GM21576 (cell line): ENCODE data around the gene TVP23A.

Experiments
- ATAC-seq: cut with Tn5 transposase; IDR thresholded peaks from one replicate; pipeline ENCODE4 v1.9.1; 2021; ENCODE audit warnings: mild to moderate bottlenecking, moderate library complexity; ENCODE audit not compliant: unreplicated experiment

Gene TVP23A

DNA sequence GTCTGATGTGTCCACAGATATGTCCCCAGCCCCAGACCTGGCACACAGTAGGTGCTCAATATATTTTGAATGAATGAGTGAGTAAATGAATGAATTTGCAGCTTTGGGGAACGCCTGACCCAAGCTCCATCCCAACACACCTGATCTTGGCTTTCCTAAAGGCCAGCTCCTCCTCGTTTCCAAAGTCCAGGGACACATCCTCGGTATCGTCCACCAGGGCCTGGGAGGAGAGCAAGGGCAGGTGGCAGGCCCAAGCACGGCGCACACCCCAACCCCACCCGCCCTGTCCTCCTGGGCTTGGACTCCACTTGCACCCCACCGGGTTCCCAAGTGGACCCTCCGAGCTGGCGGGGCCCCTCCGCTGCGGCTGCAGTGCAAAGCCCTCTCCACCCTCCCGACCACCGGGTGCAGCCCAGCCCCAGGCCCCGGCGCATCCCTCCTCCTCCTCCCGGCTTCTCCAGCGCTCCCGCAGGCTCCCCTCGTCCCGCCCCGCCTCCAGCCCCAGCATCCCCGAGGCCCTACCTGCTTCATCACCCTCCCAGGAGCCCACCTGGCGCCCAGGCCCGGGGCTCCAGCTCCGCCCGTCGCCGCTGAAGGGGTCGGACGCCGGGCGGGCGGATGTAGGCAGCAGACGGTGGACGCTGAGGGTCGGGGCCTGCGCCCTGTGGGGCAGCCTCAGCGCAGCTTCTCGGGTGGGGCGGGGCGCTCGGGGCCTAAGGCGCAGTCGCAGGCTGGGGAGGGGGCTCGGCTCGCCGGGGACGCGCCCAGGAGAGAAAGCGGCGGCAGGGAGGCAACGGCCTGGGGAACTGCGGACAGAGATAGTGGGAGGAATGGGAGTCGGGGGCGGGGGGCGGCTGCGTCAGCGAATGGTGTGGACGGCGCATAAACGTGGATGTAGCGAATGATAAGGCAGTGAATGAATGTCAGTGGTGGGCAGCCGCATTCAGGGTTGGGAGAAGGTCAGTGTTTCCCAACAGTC is at the start of gene TVP23A:
Gene TVP23A, minus strand, starts transcription at position 832 of the 979 bp plus-strand sequence. Its CDS starts 301 bp downstream, at position 531.
- no peak for ATAC-seq

DNA sequence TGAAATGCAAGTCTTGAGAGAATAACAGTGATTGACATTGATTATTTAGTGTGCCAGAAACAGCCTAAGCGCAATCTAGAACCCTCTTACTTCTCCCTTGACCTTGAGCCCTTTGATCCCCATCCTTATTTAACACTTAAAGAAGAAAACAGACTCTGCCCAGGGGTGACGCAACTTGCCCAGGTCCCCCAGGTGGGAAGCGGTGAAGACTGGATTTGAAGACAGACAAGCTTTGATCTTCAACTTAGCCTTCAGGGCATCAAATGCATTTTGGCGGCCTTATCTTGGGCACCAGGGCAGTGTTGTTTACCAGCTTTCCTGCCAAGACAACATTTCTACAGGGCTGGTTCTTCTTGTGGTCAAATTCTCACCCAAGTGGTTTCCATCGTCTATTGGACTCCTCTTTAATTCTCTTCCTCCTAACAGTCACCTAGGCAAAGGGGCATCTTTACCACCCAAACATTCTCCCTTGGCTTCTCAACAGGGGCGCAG is 49.6 kb upstream of the TVP23A start:
- no peak for ATAC-seq

DNA sequence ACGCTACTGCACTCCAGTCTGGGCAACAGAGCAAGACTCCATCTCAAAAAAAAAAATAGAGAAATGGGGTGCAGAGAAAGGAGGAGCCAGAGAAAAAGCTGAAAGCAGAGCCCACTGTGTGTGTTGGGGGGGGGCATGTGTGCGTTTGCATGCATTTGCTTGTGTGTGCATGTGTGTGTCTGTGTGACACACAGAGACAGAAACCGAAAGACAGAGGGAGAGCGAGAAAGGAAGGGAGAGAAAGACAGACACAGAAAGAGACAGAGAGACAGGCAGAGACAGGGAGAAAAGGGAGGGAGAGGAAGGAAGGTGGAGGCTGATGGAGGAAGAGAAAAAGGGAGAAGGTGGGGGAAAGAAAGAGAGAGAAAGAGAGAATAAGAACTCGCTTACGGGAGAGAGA is 48.6 kb upstream of the TVP23A start:
- ATAC-seq, result no peak

DNA sequence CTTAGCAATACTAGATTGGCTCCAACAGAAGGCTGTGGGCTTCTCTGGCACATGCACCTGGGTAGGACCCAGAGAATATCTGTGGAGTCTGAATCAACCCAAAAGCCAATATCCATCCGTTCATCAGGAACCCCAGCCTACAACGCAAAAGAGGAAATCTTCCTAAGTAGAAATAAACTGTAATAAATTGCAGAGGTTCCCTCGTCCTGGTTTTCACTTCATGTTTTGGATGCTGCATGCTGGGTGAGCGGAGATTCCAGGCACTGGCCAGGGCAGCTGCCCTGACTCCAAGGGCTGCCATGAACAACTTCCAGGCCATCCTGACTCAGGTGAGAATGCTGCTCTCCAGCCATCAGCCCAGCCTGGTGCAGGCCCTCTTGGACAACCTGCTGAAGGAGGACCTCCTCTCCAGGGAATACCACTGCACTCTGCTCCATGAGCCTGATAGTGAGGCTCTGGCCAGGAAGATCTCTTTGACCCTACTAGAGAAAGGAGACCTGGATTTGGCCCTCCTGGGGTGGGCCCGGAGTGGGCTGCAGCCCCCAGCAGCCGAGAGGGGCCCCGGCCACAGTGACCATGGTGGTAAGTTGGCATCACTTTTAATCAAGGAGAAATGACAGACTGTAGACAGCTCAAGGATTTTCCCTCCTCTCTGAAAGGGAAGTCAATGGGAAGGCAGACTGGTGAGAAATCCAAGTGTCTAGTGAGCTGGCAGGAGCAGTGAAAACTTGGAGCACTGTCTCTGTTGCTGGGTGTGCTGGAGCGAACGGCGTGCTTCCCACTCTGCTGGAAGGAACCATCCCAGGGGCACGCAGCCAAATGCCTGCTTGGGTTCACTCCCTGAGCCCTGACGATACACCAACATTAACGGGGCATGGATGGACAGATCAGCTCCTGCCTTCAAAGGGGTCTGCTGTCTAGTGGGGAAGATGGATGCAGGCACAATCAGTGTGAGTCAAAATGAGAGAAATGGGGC is 47.7 kb upstream of the TVP23A start:
- no peak for ATAC-seq

DNA sequence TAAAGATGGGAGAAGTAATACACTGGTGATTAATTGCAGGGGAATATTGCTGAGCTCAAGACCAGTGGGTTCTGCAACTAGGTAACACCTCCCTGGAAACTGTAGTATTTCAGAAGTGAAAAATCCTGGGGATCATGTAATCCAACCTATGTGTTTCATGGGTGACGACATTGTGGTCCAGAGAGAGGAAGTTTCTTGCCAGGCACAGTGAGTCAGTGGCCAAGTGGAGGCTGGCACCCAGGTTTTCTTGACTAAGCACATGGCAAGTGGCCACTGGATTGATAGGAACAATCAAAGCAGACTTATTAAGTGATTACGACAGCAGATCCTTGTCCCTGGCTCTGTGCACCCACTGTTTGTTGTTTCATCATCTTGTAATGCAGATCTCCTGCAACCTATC is 43.8 kb upstream of the TVP23A start:
- ATAC-seq, result no peak

DNA sequence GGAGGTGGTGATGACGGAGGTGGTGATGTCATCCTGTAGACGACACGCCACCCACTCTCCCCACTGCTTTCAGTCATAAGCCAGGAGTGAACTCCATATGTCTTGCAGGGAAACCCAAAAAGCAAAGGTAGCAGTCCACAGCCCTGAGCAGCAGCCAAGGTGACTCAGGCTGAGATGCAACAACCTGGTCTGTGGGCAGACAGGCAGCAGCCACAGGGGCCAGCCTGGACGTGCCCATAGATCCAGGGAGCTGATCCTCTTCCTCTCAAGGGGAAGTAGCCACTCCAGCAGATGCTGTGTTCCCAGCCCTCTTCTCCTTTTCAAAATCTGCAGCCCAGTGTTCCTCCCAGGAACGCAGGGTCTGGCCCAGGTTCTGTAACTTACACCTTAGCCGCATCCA is 41.1 kb upstream of the TVP23A start:
- ATAC-seq, result no peak

DNA sequence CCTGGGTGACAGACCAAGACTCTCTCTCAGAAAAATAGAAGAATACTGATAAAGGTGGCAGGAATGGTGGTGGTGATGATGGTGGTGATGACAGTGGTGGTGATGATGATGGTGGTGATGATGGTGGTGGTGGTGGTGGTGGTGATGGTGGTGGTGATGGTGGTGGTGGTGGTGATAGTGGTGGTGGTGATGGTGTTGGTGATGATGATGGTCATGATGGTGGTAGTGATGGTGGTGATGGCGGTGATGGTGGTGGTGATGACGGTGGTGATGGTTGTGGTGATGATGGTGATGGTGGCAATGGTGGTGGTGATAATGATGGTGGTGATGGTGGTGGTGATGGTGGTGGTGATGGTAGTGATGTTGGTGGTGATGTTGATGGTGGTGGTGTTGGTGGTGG is 40.4 kb upstream of the TVP23A start:
- ATAC-seq, result no peak

DNA sequence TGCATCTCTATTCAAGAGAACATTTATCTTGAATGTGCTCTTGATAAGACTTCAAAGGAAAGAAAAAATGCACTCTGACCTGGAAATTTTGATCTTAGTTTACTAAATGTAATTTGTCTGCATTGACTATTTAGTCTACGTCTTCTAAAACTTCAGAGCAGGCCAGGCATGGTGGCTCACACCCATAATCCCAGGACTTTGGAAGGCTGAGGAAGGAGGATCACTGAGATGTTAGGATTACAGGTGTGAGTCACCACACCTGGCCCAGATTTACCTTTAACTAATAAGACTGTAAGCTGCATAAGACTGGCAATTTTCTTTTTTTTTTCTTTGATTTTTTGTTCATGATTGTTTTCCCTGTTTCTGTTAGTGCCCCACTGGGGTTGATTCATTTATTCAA is 39.6 kb upstream of the TVP23A start:
- ATAC-seq, result no peak

DNA sequence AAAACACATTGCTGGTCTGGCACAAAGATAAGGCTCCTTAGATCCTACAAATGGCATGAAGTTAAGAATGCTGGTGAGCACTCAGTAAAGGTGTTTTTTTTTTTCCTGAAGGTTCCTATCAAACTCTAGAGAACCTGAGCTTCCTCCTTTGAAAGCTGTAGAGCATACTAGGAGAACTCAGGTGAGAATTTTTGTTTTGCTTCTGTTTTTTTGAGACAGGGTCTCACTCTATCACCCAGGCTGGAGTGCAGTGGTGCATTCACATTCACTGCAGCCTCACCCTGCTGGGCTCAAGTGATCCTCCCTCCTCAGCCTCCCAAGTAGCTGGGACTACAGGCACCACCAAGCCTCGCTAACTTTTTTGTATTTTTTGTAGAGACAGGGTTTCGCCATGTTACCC is 37.4 kb upstream of the TVP23A start:
- ATAC-seq, result no peak

DNA sequence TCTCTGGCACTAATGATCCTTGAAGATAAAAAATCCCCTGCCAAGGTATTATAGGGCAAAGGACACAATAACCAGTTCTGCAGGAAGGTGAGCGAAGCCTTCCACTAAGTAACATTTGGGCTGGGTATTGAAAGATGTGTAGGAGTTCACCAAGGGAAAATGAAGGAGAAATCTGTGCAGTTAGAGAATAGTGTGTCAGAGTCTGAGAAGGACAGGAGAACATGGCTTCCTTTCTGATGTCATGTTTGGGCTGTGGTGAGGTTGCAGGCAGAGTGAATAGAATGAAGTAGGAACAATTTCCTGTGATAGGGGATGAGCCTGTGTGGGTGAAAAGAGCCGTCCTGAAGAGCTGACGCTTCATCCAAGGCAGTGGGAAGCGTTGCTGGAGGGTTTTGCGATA is 34.4 kb upstream of the TVP23A start:
- ATAC-seq, result no peak

DNA sequence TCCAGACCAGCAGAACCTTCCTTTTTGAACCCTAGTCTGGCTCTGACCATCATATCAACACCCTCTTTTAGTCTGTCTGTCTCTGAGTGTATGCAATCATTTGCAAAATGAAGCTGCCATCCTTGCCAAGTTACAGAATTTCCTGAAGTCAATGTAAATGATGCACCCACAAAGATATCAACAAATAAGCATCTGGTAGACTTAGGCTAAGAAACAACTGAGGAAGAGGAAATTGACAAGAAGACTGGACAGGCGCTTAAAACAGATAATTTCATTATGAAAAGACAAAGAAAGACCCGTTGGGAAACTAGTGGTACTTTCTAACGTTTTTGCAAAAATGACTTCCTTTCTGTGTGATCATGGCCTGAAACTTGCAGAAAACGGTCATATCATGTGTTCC is 33.7 kb upstream of the TVP23A start:
- no peak for ATAC-seq

DNA sequence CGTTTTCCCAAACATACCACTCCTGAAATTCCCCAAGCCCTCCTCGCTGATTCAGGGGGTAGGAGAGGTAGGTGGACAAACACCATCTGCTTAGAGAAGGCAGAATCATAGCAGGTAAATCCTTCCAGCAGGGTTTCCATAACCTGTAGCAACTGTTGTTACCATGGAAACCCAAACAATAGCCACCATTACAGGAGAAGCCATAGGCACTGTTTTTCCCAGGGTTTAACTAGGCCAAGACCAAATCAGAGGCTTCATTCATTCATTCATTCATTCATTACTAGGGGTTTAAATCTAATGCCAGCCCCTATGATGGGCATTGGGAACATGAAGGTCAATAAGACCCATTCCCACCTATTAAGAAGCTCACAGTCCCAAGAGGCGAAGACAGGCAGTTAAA is 32.9 kb upstream of the TVP23A start:
- ATAC-seq, result no peak

DNA sequence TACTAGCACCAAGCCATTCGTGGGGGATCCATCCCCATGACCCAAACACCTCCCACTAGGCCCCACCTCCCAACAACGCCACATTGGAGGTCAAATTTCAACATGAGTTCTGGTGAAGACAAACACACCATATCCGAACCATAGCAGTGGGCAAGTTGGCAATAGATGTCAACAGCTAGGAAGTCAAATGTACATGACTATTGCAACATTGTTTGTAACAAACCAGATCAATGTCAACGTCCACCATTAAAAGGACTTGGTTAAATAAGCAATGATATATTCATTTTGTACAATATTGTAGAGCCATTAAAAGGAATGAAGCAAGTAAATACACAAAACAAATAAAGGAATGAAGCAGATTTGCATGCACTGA is 31.9 kb upstream of the TVP23A start:
- no peak for ATAC-seq

DNA sequence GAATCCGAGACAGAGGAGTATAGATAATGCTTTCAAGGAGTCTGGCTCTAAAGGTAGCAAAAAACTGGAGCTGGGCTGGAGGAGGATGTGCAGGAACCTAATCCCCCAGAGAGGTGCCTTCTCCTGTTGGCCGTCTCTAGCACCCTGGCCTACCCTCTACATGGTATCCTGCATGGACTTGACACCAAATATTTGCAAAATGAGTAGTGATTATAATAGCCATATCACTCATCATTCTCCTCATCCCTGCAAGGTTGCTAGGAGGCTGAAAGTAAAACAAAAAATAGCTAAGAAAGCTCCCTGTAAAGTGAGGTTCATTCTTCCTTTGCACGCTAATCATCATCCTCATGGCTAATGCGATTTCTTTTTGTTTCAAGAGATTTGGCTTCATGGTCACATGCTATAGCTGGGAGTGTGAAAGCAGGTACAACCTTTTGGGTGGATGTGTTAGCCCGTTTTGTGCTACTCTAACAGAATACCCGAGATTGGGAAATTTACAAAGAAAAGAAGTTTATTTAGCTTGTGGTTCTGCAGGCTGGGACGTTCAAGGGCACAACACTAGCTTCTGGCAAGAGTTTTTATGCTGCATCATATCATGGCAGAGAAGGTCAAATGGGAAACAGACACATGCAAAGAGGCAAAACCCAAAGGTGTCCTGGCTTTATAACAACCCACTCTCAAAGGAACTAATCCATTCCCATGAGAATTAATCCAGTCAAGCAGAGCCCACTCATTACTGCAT is 31.3 kb upstream of the TVP23A start:
- no peak for ATAC-seq

DNA sequence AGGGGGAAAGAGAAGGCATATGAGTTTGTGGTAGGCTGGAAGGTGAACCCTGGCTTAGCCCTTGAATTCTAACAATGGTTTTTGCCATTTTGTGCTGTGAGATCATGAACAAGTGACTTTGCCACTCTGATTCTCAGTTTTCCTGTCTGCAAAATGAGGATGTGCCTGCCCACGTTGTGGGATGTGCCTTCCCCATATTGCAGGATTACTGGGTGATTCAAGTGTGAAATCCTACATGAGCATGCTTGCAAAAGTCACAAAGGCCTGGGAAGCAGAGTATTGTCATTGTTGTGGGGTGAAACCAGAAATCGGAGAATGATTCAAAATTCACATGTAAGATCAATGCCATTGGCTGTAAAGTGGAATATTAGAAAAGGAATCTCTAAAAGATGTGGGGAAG is 28.6 kb upstream of the TVP23A start:
- no peak for ATAC-seq

DNA sequence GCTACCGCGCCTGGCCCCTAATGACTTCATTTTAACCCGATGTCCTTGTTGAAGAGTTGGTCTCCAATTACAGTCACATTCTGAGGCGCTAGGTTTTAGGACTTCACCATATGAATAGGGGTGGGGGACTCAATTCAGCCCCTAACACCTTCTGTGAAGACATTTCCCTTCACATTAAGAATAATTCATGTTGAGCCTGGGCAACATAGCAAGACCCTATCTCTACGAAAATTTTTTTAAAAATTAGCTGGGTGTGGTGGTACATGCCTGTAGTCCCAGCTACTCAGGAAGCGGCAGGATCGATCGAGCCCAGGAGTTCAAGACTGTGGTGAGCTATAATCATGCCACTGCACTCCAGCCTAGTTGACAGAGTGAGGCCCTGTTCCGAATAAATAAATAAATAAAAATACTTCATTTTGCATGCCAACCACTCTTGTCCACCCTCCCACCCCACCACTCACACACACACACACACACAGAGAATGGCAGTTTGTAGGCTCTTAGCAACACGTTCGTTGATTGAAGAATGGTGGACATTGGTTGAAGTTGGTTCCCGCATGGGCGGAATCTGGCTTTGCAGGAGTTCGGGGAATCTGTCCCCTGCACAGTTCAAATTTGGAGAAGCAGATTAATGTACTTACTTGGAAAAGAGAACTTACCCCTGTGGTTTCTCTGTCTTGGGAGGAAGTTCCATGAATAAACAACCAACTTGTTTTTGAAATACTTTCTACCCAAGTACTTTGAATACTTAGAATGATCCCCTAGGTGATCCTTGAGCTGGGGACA is 27.8 kb upstream of the TVP23A start:
- ATAC-seq, result no peak

DNA sequence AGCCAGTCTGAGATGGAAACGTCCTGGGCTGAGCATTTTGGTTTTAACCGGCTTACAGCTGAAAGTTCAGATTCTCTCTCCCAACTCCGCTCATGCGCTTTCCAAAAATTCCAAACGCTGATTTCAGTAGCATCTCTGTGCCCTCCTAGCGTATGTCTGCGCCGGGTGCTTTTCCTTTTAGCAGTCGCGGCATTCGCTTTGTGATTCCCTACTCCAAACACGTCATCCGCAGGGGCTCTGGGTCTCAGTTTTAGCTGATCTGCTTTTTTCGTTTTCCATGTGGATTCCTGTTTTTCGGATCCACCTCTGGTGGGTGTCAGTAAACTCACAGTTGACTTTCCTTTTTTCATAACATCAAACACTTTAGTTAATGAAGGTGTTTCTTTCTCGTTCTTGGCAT is 22.1 kb upstream of the TVP23A start:
- no peak for ATAC-seq

DNA sequence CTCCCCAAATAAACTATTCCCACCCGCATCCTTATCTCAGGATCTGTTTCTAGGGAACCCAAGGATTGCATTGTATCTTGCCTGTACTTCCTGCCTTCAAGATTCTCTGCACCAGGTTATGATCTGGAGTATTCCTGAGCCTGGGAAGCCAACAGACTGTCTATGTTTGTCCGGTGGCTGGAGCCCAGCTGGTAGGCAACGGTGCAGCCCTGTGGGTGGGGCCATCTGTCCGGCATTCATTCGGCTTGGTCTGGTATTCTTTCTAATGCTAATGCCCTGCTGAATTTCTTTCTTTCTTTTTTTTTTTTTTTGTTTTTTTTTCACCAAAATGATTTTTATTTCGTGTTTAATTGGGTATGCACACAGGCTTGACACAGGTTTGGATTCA is 20.7 kb upstream of the TVP23A start:
- ATAC-seq, result no peak

DNA sequence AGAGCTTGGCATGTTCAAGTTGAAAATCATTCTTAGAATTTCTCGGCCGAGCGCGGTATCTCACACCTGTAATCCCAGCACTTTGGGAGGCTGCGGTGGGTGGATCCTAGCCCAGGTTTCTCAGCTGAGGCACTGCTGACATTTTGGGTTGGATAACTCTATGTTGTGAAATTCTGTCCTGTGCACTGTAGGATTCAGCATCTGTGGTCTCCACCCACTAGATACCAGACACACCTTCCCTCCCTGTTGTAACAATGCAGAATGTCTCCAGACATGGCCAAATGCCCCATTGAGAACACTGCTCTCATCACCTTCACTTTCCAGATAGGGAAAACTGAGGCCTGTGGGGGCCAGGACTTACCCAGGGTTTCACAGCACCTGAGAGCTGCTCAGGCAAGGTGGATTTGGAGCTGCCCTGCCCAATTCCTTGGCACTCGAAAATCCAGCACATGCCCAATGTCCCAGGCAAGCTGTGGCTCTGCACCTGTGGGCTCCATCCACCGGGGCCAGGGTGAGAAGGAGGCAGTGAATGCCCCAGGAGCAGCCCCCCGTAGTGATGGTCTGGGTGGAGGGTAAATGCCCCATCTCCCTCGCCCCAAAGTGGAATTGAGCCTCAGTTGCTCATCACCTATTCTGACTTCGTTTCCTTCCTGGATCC is 20.2 kb upstream of the TVP23A start:
- no peak for ATAC-seq
